Measurements from ENCODE around the gene NFASC.

NFASC gene

DNA sequence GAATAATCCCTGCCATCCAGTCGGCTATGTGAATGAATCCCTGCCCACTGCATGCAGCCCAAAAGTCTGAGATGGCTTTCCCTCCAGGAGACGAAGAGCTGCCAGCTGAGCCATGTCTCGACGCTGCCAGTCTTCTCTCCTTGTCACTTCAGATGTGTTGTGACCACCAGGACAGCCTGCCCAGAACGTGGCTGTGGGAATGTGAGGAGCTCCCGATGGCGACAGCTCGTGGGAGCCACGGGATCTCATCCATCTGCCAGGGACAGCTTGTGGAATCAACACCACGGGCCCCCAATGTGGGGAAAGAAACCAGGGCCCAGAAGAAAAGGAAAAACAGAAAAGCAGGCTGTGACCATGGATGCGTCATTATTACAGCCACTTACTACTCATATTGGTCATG, 67.2 kb downstream of the NFASC start:
- no peak for DNase-seq (ENCODE audit: low read depth, low spot score)
- Histone ChIP-seq H3K36me3 (ENCODE audit: insufficient read depth, low read length) (no peaks in the 10 kb centered on the region), H3K4me3 (no peak overlapping the region), H3K9me3 (ENCODE audit: low read depth, low read length) (no peaks in the 10 kb centered on the region), H3K27ac (no peak overlapping the region), H3K9ac (ENCODE audit: insufficient read length) (no peak overlapping the region)
- TF ChIP-seq FOXP2 (optimal IDR thresholded peaks at IDR 0.05; ENCODE audit: control extremely low read depth, extremely low read length, insufficient read depth) (no peak), EZH2 (IDR thresholded peaks at IDR 0.05) (no peak)

DNA sequence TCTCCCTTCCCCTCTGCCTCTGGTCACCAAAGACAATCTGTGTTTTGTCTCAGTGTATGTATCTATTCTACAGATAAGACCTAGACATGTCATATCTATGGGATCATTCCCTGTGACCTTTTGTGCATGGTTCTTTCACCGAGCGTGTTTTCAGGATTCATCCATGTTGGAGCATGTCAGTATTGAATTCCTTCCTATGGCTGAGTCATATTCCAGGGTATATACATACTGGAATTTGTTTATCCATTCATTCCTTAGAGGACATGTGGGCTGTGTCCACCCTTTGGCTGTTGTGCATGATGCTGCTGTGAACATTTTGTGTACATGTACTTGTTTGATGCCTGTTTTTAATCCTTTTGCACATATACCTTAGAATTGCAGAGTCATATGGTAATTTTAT, 69.9 kb downstream of the NFASC start:
- Histone ChIP-seq H3K4me3 (no peak overlapping the region), H3K36me3 (ENCODE audit: insufficient read depth, low read length) (no peaks in the 10 kb centered on the region), H3K9ac (ENCODE audit: insufficient read length) (no peak overlapping the region), H3K9me3 (ENCODE audit: low read depth, low read length) (no peaks in the 10 kb centered on the region), H3K27ac (no peak overlapping the region)
- no peak for TF ChIP-seq EZH2 (IDR thresholded peaks at IDR 0.05)
- TF ChIP-seq POLR2AphosphoS5 (IDR thresholded peaks at IDR 0.05; ENCODE audit: borderline replicate concordance, low read depth, low read length) = no peak
- no peak for TF ChIP-seq FOXP2 (optimal IDR thresholded peaks at IDR 0.05; ENCODE audit: control extremely low read depth, extremely low read length, insufficient read depth)
- DNase-seq (ENCODE audit: low read depth, low spot score) = no peak

DNA sequence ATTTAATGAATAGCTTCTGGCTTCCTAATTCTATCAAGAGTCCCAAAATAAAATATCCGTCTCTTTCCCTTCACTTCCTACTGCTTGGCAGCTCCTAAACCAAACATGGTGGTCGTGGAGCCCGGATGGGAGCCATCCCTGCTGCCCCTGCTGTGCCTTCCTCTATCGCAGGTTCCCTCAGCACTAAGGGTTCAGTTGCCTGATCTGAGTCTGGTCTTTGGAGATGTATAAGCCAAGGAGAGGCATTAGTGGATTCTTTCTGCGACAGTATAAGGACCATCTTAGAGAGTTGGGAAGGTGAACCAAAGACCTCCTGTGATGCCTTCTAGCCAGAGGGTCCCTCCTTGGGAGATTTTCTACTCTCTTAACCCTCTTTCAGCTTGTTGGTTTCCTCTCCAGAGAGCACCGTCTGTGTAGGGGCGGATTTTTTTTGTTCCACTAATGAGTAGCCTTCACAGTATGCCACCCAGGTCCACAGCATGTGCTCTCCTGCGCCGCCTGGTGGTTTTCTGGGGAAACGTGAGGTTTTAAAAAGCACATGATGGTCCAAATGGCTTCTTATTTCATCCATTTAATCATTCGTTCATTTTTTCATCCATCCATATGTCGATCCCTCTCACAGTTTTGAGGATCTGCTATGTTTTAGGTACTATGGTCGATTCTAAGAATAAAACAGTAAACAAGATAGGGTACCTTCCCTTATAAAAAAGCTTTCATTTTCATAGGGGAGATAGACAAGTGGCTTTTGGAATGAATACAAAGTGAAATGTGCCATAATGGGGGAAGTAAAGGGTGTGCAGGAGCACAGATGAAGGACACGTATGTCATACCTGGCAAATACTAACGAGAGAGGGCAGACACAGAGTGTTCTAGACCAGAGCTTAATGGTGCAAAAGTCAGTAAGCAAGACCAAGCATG, 71.0 kb downstream of the NFASC start:
- peak; percentile 1 for DNase-seq (ENCODE audit: low read depth, low spot score)
- Histone ChIP-seq H3K36me3 (ENCODE audit: insufficient read depth, low read length) (no peaks in the 10 kb centered on the region), H3K27ac (no peak overlapping the region), H3K9me3 (ENCODE audit: low read depth, low read length) (no peaks in the 10 kb centered on the region), H3K9ac (ENCODE audit: insufficient read length) (no peak overlapping the region), H3K4me3 (no peak overlapping the region)
- TF ChIP-seq FOXP2 (optimal IDR thresholded peaks at IDR 0.05; ENCODE audit: control extremely low read depth, extremely low read length, insufficient read depth) = no peak
- TF ChIP-seq EZH2 (IDR thresholded peaks at IDR 0.05) = no peak

DNA sequence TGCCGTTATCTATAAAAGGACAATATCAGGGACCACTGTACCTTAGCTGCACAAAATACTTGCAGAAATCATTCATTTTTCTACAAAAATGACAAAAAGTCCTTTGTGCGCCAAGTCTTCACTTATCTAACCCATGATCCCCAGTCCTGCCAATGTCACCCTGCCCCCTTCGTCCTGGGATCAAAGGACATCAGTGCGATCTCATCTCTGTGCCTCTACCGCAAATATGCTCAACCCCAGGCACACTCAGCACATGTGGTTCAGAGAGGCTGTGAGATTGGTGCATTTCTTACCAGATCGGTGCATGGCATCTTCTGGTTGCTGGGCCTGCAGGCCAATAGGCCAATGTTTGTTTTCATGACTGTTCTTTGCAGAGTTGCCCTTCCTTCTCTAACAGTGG, 72.8 kb downstream of the NFASC start:
- DNase-seq (ENCODE audit: low read depth, low spot score) = no peak
- Histone ChIP-seq H3K36me3 (ENCODE audit: insufficient read depth, low read length) (no peaks in the 10 kb centered on the region), H3K27ac (no peak overlapping the region), H3K4me3 (no peak overlapping the region), H3K9ac (ENCODE audit: insufficient read length) (no peak overlapping the region), H3K9me3 (ENCODE audit: low read depth, low read length) (no peaks in the 10 kb centered on the region)
- TF ChIP-seq FOXP2 (optimal IDR thresholded peaks at IDR 0.05; ENCODE audit: control extremely low read depth, extremely low read length, insufficient read depth) = no peak
- TF ChIP-seq EZH2 (IDR thresholded peaks at IDR 0.05) = no peak
- no peak for TF ChIP-seq POLR2AphosphoS5 (IDR thresholded peaks at IDR 0.05; ENCODE audit: borderline replicate concordance, low read depth, low read length)

DNA sequence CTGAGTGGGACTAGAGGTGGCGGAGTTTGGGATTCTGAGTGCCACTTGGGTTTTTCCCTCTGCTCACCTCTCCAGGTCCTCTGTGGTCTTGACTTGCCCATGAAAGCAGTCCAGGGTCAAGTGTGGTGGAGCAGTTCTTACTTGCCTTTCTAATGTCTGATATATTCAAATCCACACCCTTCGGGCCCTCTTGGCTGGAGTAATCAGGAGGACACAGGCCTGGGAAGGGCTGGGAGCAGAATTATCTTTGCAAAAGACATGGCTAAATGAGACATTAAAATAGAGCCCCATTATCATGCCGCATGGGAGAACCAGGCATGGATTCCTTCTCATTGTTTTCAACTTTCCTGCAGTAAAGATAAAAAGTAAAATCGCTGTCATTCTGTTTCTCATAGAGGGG, 74.0 kb downstream of the NFASC start:
- no peak overlapping the region for H3K27ac ChIP-seq
- DNase-seq (ENCODE audit: low read depth, low spot score) = no peak
- TF ChIP-seq POLR2AphosphoS5 (IDR thresholded peaks at IDR 0.05; ENCODE audit: borderline replicate concordance, low read depth, low read length) = no peak
- no peak for TF ChIP-seq FOXP2 (optimal IDR thresholded peaks at IDR 0.05; ENCODE audit: control extremely low read depth, extremely low read length, insufficient read depth)
- H3K9me3 ChIP-seq (ENCODE audit: low read depth, low read length) = no peaks in the 10 kb centered on the region
- no peak overlapping the region for H3K9ac ChIP-seq (ENCODE audit: insufficient read length)
- no peaks in the 10 kb centered on the region for H3K36me3 ChIP-seq (ENCODE audit: insufficient read depth, low read length)
- H3K4me3 ChIP-seq = no peak overlapping the region

DNA sequence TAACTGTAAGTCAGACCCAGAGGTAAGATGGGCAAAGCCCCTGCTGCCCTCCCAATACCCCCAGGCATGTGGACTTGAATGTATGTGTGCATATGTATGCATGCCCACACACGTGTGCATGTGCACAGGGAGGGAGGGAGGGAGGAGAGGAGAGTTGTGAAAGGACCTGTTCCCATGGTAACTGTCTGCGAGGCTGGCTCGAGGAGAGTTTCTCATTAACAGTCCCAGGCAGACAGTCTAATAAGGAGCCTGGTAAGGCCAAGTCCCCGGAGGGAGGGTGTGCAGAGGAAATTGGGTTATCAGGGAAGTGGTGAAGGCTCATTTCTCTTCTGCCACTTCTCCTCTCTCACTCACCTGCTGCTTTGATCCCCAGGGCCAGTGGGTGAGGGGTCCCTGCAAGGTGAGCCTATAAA, 74.9 kb downstream of the NFASC start:
- Histone ChIP-seq H3K36me3 (ENCODE audit: insufficient read depth, low read length) (no peaks in the 10 kb centered on the region), H3K9ac (ENCODE audit: insufficient read length) (no peak overlapping the region), H3K27ac (no peak overlapping the region), H3K9me3 (ENCODE audit: low read depth, low read length) (no peaks in the 10 kb centered on the region), H3K4me3 (no peak overlapping the region)
- DNase-seq (ENCODE audit: low read depth, low spot score) = no peak
- TF ChIP-seq EZH2 (IDR thresholded peaks at IDR 0.05) (no peak), FOXP2 (optimal IDR thresholded peaks at IDR 0.05; ENCODE audit: control extremely low read depth, extremely low read length, insufficient read depth) (no peak), POLR2AphosphoS5 (IDR thresholded peaks at IDR 0.05; ENCODE audit: borderline replicate concordance, low read depth, low read length) (no peak)

DNA sequence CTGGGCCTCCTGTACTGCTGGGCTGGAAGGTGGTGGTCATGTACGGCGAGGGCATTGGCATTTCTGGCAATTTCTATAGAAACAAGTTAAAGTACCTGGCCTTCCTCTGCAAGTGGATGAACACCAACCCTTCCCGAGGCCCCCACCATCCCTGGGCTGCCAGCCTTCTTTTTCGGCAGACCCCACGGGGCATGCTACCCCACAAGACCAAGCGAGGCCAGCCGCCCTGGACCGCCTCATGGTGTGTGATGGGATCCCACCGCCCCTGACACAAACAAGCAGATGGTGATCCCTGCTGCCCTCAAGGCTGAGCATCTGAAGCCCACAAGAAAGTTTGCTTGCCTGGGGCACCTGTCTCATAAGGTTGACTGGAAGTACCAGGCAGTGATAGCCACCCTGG, 76.0 kb downstream of the NFASC start:
- Histone ChIP-seq H3K4me3 (no peak overlapping the region), H3K9ac (ENCODE audit: insufficient read length) (no peak overlapping the region), H3K36me3 (ENCODE audit: insufficient read depth, low read length) (no peaks in the 10 kb centered on the region), H3K9me3 (ENCODE audit: low read depth, low read length) (no peaks in the 10 kb centered on the region), H3K27ac (no peak overlapping the region)
- DNase-seq (ENCODE audit: low read depth, low spot score) = no peak
- TF ChIP-seq FOXP2 (optimal IDR thresholded peaks at IDR 0.05; ENCODE audit: control extremely low read depth, extremely low read length, insufficient read depth) = no peak
- no peak for TF ChIP-seq POLR2AphosphoS5 (IDR thresholded peaks at IDR 0.05; ENCODE audit: borderline replicate concordance, low read depth, low read length)
- no peak for TF ChIP-seq EZH2 (IDR thresholded peaks at IDR 0.05)

DNA sequence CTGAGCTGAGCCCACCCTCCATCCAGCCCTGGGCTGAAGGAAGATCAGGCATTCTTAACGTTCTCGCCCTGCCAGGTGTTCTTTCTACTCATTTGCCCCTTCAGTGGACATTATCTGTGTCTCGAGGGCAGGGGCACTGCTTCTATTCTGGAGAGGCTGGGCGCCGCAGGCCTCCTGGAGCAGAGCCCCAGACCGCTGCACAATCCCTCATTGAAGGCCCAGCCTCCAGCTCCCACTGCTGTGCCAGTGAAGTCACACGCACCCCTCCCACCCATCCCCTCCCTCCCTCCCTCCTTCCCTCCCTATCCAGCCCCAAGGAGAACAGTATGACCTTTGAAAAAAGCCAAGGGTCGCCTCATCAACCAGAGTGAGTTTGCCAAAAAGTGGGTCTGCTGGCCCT, 76.7 kb downstream of the NFASC start:
- DNase-seq (ENCODE audit: low read depth, low spot score) = no peak
- H3K9ac ChIP-seq (ENCODE audit: insufficient read length) = no peak overlapping the region
- no peaks in the 10 kb centered on the region for H3K36me3 ChIP-seq (ENCODE audit: insufficient read depth, low read length)
- H3K27ac ChIP-seq = no peak overlapping the region
- no peaks in the 10 kb centered on the region for H3K9me3 ChIP-seq (ENCODE audit: low read depth, low read length)
- no peak overlapping the region for H3K4me3 ChIP-seq
- TF ChIP-seq EZH2 (IDR thresholded peaks at IDR 0.05) = no peak
- TF ChIP-seq POLR2AphosphoS5 (IDR thresholded peaks at IDR 0.05; ENCODE audit: borderline replicate concordance, low read depth, low read length) = no peak
- no peak for TF ChIP-seq FOXP2 (optimal IDR thresholded peaks at IDR 0.05; ENCODE audit: control extremely low read depth, extremely low read length, insufficient read depth)

DNA sequence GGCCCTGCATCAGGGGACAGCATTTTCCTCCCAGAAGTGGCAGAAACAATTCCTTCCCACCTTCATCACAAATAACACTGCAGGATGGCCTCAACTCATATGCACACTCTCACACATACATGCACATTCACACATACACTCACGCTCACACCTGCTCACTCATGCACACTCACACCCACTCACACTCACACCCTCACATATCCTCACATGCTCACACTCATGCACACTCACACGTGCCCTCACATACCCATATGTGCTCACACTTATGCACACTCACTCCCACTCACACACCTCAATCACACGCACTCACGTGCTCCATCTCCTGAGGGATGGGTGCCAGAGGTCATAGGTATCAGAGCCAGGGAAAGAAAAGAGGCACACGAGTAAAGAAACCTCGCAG, 77.1 kb downstream of the NFASC start:
- H3K9me3 ChIP-seq (ENCODE audit: low read depth, low read length) = no peaks in the 10 kb centered on the region
- no peak overlapping the region for H3K27ac ChIP-seq
- H3K9ac ChIP-seq (ENCODE audit: insufficient read length) = no peak overlapping the region
- no peaks in the 10 kb centered on the region for H3K36me3 ChIP-seq (ENCODE audit: insufficient read depth, low read length)
- no peak for TF ChIP-seq FOXP2 (optimal IDR thresholded peaks at IDR 0.05; ENCODE audit: control extremely low read depth, extremely low read length, insufficient read depth)
- TF ChIP-seq POLR2AphosphoS5 (IDR thresholded peaks at IDR 0.05; ENCODE audit: borderline replicate concordance, low read depth, low read length) = no peak
- no peak for DNase-seq (ENCODE audit: low read depth, low spot score)
- H3K4me3 ChIP-seq = no peak overlapping the region
